C4-2B (cell line): ENCODE data around the gene PTGDS.

ENCODE experiments used
- CTCF ChIP-seq: fragments of 450-650 bp; conservative IDR thresholded peaks from 2 replicates; pipeline ENCODE4 v1.5.1; 2017; ENCODE audit warnings: mild to moderate bottlenecking
- ZFX ChIP-seq: fragments of 450-650 bp; IDR thresholded peaks from 2 replicates; pipeline ENCODE4 v1.6.1; 2017

- TF ChIP-seq CTCF (no peak), ZFX (no peak)
Measured at GRCh38 chr9:136969774-136970173, 7.5 kb upstream of the PTGDS start.
